ENCODE data around the gene ZNF692.

DNA sequence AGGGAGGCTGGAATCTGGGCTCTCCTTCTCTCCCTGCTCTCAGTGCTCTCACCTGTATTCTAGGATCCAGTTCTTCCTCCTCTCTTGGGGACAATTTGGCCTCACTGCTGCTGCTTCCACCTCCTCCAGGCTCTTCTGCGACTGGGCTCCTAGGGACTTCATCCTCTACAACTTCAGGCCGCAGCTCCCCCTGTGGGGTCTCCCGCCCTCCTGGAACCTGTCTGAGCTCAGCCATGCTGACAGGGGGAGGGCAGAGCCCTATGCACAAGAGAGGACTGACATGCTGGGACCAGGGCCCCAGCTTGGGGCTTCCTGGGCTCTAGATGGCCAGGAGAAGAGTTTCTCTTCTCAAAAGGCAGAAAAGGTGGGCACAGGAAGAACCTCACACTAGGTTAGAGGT is 34.2 kb downstream of the ZNF692 start:
- TF ChIP-seq CTCF (optimal IDR thresholded peaks at IDR 0.05 in 1 of 3, IDR thresholded peaks at IDR 0.05 in 1 of 3, conservative IDR thresholded peaks at IDR 0.05 in 1 of 3; ENCODE audit: extremely low read depth in 1 of 3, insufficient read depth in 2 of 3, low read length in 3 of 3): no peak
- TF ChIP-seq EZH2 (IDR thresholded peaks at IDR 0.05; ENCODE audit: low read length): no peak

Measured in keratinocyte (primary cell).